CD4-positive, alpha-beta T cell treated with Interleukin-4 for 4 hours (primary cell): ENCODE results near the gene CKAP5.

Experiments used
- DNase-seq: peaks from one replicate; pipeline ENCODE4 v3.0.0-alpha.2; 2020

CKAP5 gene

GRCh38 chr11:46761807-46762206 is 84.3 kb downstream of the CKAP5 start:
- DNase-seq: no peak

GRCh38 chr11:46760429-46761128 is 85.5 kb downstream of the CKAP5 start:
- DNase-seq: no peak

GRCh38 chr11:46759196-46759595 is 86.9 kb downstream of the CKAP5 start:
- DNase-seq: no peak

GRCh38 chr11:46755962-46756361 is 90.1 kb downstream of the CKAP5 start:
- DNase-seq: no peak

GRCh38 chr11:46747150-46747549 is 98.9 kb downstream of the CKAP5 start:
- no peak for DNase-seq

- no peak for DNase-seq
Observed at GRCh38 chr11:46745995-46746394, 100.1 kb downstream of the CKAP5 start.

- no peak for DNase-seq
Observed at GRCh38 chr11:46745328-46745727, 100.8 kb downstream of the CKAP5 start.

- DNase-seq: no peak
Observed at GRCh38 chr11:46743693-46744339, 102.3 kb downstream of the CKAP5 start.

GRCh38 chr11:46743043-46743442 is 103.0 kb downstream of the CKAP5 start:
- no peak for DNase-seq

GRCh38 chr11:46741600-46742484 is 104.2 kb downstream of the CKAP5 start:
- no peak for DNase-seq

GRCh38 chr11:46738887-46739286 is 107.2 kb downstream of the CKAP5 start:
- no peak for DNase-seq

GRCh38 chr11:46737699-46738098 is 108.4 kb downstream of the CKAP5 start:
- DNase-seq: no peak

- DNase-seq: no peak
Observed at GRCh38 chr11:46736615-46737014, 109.5 kb downstream of the CKAP5 start.

- DNase-seq: no peak
Observed at GRCh38 chr11:46736146-46736545, 109.9 kb downstream of the CKAP5 start.

GRCh38 chr11:46733234-46733633 is 112.8 kb downstream of the CKAP5 start:
- no peak for DNase-seq

GRCh38 chr11:46731545-46731944 is 114.5 kb downstream of the CKAP5 start:
- no peak for DNase-seq

GRCh38 chr11:46729110-46730027 is 116.7 kb downstream of the CKAP5 start:
- no peak for DNase-seq

- no peak for DNase-seq
Observed at GRCh38 chr11:46728659-46729040, 117.4 kb downstream of the CKAP5 start.

- DNase-seq: no peak
Observed at GRCh38 chr11:46727952-46728658, 118.0 kb downstream of the CKAP5 start.

GRCh38 chr11:46726206-46726862 is 119.7 kb downstream of the CKAP5 start:
- DNase-seq: no peak
